Tibial nerve (tissue), 4 donors: Measurements from ENCODE around the gene CELA2B. TPM values are rescaled to one million over a fixed set of nuclear protein-coding genes. Genes with fewer than 3 reads are reported as not detected.

Experiments used
- DNase-seq, 2 donors: peaks; one replicate each; pipeline ENCODE4 v3.0.0-alpha.2; 2019; ENCODE audit warnings: low spot score in 2 of 2
- H3K27ac ChIP-seq, 4 donors: fragments of 200-600 bp; sonication (generic) in 3 of 4; one replicate each; pipeline ENCODE4 v1.5.1; 2017 to 2019; ENCODE audit warnings: mild to moderate bottlenecking in 1 of 4
- H3K27me3 ChIP-seq, 2 donors: fragments of 200-600 bp; sonication (generic) in 1 of 2; one replicate each; pipeline versions ENCODE4 v1.5.1 to v1.6.0; 2017 to 2019
- H3K36me3 ChIP-seq, 3 donors: fragments of 200-600 bp; sonication (generic); one replicate each; pipeline ENCODE4 v1.5.1; 2018 to 2019
- H3K4me1 ChIP-seq, 4 donors: fragments of 200-600 bp; sonication (generic) in 3 of 4; one replicate each; pipeline ENCODE4 v1.5.1; 2017 to 2019
- H3K4me3 ChIP-seq, 4 donors: fragments of 200-600 bp; sonication (generic) in 3 of 4; one replicate each; pipeline ENCODE4 v1.5.1; 2017 to 2019; ENCODE audit warnings: mild to moderate bottlenecking in 1 of 4, moderate library complexity in 1 of 4
- H3K9me3 ChIP-seq, 4 donors: fragments of 200-600 bp; sonication (generic) in 3 of 4; one replicate each; pipeline ENCODE4 v1.5.1; 2017 to 2019
- EP300 ChIP-seq, 2 donors: sonication (generic); formaldehyde crosslinking; IDR thresholded peaks; one replicate each; pipeline ENCODE4 v1.6.1; 2017; ENCODE audit warnings: antibody characterized with exemption in 2 of 2, mild to moderate bottlenecking in 1 of 2
- POLR2A ChIP-seq, 2 donors: fragments of 450-650 bp; IDR thresholded peaks; one replicate each; pipeline ENCODE4 v1.6.1; 2017; ENCODE audit warnings: antibody characterized with exemption in 2 of 2, mild to moderate bottlenecking in 2 of 2, moderate library complexity in 2 of 2
- WGBS, 2 donors: methylation state at CpG; one replicate each; pipeline ENCODE4 v1.1.5; 2018; 5-methylcytosine and 5-hydroxymethylcytosine counted together
- total RNA-seq, 4 donors: library from RNA; depleted of rRNA; stranded (reverse); fragments of >200 nt; gene quantifications; one replicate each; pipeline ENCODE4 v1.1.0, GENCODE V29; 2016
- TF ChIP-seq, protein P1 (sequence below), 5 experiments: fragments of 200-600 bp in 3 of 5; fragments of 450-650 bp in 2 of 5; sonication (generic) in 3 of 5; IDR thresholded peaks; one replicate each; pipeline ENCODE4 v1.5.1; 2016 to 2019; ENCODE audit warnings: antibody characterized with exemption in 5 of 5, mild to moderate bottlenecking in 3 of 5, moderate library complexity in 2 of 5

The CELA2B gene
- total RNA-seq, 4 donors from 2014 or later: not detected

DNA sequence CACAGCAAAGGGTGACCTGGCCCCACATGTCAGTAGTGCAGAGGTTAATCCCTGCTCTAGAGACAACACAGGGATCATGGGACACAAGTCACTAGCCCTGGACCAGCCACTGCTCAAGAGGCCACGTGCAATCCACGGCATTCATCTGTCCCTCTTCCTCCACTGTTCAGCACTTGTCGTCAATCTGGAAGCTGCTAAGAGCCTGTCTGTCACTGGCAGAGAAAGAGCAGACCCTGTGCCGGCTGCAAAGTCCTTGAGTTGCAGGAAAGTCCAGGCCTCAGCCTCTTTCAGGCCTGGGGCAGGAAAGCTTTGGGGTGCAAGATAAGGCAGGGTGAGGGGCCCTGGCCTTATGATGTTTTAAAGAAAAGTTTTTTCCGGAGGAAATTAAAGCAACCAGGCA is 16.7 kb downstream of the CELA2B start:
- Histone ChIP-seq H3K9me3 (peaks cover 0 to 8% (median 0%) of the 10 kb centered on the region in 4 donors), H3K27me3 (no peaks in the 10 kb centered on the region), H3K4me3 (no peak overlapping the region), H3K27ac (no peak overlapping the region), H3K4me1 (no peaks in the 10 kb centered on the region), H3K36me3 (peaks cover 0 to 97% (median 0%) of the 10 kb centered on the region in 3 donors)
- WGBS, 2 donors: 77 to 78% methylated on average over 3 to 5 of the region's 5 CpGs
- no peak for DNase-seq
- TF ChIP-seq POLR2A (IDR thresholded peaks at IDR 0.05) (no peak), EP300 (IDR thresholded peaks at IDR 0.05) (no peak)
- TF ChIP-seq, protein P1, sequence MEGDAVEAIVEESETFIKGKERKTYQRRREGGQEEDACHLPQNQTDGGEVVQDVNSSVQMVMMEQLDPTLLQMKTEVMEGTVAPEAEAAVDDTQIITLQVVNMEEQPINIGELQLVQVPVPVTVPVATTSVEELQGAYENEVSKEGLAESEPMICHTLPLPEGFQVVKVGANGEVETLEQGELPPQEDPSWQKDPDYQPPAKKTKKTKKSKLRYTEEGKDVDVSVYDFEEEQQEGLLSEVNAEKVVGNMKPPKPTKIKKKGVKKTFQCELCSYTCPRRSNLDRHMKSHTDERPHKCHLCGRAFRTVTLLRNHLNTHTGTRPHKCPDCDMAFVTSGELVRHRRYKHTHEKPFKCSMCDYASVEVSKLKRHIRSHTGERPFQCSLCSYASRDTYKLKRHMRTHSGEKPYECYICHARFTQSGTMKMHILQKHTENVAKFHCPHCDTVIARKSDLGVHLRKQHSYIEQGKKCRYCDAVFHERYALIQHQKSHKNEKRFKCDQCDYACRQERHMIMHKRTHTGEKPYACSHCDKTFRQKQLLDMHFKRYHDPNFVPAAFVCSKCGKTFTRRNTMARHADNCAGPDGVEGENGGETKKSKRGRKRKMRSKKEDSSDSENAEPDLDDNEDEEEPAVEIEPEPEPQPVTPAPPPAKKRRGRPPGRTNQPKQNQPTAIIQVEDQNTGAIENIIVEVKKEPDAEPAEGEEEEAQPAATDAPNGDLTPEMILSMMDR (IDR thresholded peaks at IDR 0.05): no peak

- WGBS, 2 donors: 94 to 96% methylated on average over 5 to 9 of the region's 9 CpGs
- no peaks in the 10 kb centered on the region for H3K4me1 ChIP-seq
- no peak for DNase-seq
- H3K4me3 ChIP-seq: no peak overlapping the region
- peaks cover 0 to 12% (median 0%) of the 10 kb centered on the region in 4 donors for H3K9me3 ChIP-seq
- H3K27ac ChIP-seq: no peak overlapping the region
- H3K27me3 ChIP-seq: no peaks in the 10 kb centered on the region
- TF ChIP-seq EP300 (IDR thresholded peaks at IDR 0.05): no peak
- TF ChIP-seq POLR2A (IDR thresholded peaks at IDR 0.05): no peak
- TF ChIP-seq, protein P1 (IDR thresholded peaks at IDR 0.05): no peak
- peaks cover 0 to 99% (median 0%) of the 10 kb centered on the region in 3 donors for H3K36me3 ChIP-seq
Measured at GRCh38 chr1:15493869-15494390, 18.0 kb downstream of the CELA2B start.

GRCh38 chr1:15500184-15501178 is 24.6 kb downstream of the CELA2B start:
- DNase-seq: no peak
- WGBS, 2 donors: 76 to 84% methylated on average over 19 of the region's 19 CpGs
- Histone ChIP-seq H3K4me3 (no peak overlapping the region), H3K4me1 (no peaks in the 10 kb centered on the region), H3K36me3 (peaks cover 0 to 90% (median 6%) of the 10 kb centered on the region in 3 donors), H3K27me3 (no peaks in the 10 kb centered on the region), H3K9me3 (peaks cover 0 to 4% (median 0%) of the 10 kb centered on the region in 4 donors), H3K27ac (no peak overlapping the region)
- TF ChIP-seq EP300 (IDR thresholded peaks at IDR 0.05) (no peak), POLR2A (IDR thresholded peaks at IDR 0.05) (no peak)
- TF ChIP-seq, protein P1 (IDR thresholded peaks at IDR 0.05): no peak

DNA sequence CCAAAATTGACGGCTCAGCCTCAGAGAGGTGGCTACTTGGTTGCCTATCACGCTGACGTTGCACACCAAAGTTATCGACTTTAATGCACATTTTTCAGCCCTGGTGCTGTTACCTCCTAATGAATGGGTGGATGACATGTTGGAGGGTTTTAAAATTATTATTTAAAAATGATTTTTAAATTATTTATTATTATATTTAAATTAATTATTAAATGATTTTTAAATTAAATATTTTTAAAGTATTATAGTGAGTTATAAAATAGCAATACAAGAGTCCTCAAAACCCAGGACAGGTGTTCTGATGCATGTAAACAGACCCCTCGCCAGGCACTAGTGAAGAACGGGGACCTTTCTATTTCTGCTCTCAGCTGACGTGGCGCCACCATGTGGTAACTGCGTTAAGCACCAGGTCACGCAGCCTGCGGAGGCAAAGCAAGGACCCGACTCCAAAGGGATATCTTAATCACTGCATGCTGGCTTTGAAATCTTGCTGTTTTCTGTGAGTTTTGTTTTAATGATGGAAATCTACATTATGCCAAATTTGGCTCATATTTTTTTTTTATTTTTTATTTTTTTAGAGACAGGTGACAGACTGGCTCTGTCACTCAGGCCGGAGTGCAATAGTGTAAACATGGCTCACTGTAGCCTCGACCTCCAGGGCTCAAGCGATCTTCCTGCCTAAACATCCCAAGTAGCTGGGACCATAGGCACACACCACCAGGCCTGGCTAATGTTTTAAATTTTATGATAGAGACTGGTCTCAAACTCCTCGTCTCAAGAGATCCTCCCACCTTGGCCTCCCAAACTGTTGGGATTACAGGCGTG is 25.5 kb downstream of the CELA2B start:
- Histone ChIP-seq H3K9me3 (peaks cover 0 to 4% (median 0%) of the 10 kb centered on the region in 4 donors), H3K36me3 (peaks cover 0 to 89% (median 6%) of the 10 kb centered on the region in 3 donors), H3K27me3 (no peaks in the 10 kb centered on the region), H3K27ac (no peak overlapping the region), H3K4me3 (no peak overlapping the region), H3K4me1 (no peaks in the 10 kb centered on the region)
- WGBS, 2 donors: 65 to 66% methylated on average over 17 of the region's 17 CpGs
- no peak for TF ChIP-seq POLR2A (IDR thresholded peaks at IDR 0.05)
- TF ChIP-seq, protein P1 (IDR thresholded peaks at IDR 0.05): peak in 4 of 5 experiments; percentile 35 to 49 (median 39)
- TF ChIP-seq EP300 (IDR thresholded peaks at IDR 0.05): no peak
- peak in 1 of 2 donors; percentile 55 for DNase-seq
